Measurements from ENCODE around the gene TEX11. TPM values are rescaled to one million over a fixed set of nuclear protein-coding genes. Genes with fewer than 3 reads are reported as not detected.
"Not testable (repeated sequence)": the region's sequence is repeated elsewhere in the genome, so short reads cannot be mapped to it uniquely, and the experiment has no call there.

The TEX11 gene
- total RNA-seq, 2 donors from 2014 or later, result 2.6 TPM; not detected in 1

DNA sequence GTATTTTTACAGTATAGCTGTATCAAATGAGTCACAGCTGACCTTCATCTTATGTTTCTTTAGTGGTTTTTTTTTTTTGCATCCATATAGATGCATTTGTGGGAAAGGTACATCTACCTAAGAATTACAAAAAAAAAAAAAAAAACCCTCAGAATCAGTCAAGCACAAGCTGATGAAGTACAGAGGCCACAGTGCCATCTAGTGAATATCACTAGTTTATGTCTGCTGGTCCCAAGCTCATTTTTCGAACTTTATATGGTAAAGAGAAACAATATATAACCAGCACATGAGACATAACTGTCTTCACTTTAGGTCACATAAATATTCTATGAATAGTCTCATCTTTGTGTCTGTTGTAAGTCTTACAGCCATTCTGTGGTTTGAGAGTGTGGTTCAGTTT lies 243.8 kb downstream of the TEX11 start:
- H3K4me3 ChIP-seq, result no peak overlapping the region
- TF ChIP-seq POLR2A (IDR thresholded peaks at IDR 0.05), result no peak
- TF ChIP-seq, protein P1, sequence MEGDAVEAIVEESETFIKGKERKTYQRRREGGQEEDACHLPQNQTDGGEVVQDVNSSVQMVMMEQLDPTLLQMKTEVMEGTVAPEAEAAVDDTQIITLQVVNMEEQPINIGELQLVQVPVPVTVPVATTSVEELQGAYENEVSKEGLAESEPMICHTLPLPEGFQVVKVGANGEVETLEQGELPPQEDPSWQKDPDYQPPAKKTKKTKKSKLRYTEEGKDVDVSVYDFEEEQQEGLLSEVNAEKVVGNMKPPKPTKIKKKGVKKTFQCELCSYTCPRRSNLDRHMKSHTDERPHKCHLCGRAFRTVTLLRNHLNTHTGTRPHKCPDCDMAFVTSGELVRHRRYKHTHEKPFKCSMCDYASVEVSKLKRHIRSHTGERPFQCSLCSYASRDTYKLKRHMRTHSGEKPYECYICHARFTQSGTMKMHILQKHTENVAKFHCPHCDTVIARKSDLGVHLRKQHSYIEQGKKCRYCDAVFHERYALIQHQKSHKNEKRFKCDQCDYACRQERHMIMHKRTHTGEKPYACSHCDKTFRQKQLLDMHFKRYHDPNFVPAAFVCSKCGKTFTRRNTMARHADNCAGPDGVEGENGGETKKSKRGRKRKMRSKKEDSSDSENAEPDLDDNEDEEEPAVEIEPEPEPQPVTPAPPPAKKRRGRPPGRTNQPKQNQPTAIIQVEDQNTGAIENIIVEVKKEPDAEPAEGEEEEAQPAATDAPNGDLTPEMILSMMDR (IDR thresholded peaks at IDR 0.05), result peak in 1 of 4 experiments; percentile 30
- TF ChIP-seq POLR2AphosphoS5 (IDR thresholded peaks at IDR 0.05), result no peak
- 6% methylated on average over 1 of the region's 1 CpG for WGBS

DNA sequence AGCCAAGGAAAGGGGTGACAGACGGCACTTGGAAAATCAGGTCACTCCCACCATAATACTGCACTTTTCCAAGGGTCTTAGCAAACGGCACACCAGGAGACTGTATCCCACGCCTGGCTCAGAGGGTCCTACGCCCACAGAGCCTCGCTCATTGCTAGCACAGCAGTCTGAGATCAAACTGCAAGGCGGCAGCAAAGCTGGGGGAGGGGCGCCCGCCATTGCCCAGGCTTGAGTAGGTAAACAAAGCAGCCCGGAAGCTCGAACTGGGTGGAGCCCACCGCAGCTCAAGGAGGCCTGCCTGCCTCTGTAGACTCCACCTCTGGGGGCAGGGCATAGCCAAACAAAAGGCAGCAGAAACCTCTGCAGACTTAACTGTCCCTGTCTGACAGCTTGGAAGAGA lies 247.4 kb downstream of the TEX11 start:
- intact Hi-C loops (cut with DNase I), result loop anchor here (10.0 kb wide), 1 partner anchor 206 kb away; no protein-coding TSS in a partner anchor
- not testable (repeated sequence) for H3K27me3 ChIP-seq (replicated peaks; ENCODE audit: insufficient read depth); H3K4me1 ChIP-seq (replicated peaks); H3K27ac ChIP-seq; H3K4me3 ChIP-seq; H3K36me3 ChIP-seq; DNase-seq (ENCODE audit: low spot score); H3K9me3 ChIP-seq
- 50% methylated on average over 9 of the region's 11 CpGs for WGBS

More for the DNA sequence above, 243.8 kb downstream of the TEX11 start:
- Histone ChIP-seq H3K27ac (no peak overlapping the region), H3K36me3 (no peaks in the 10 kb centered on the region), H3K27me3 (replicated peaks; ENCODE audit: insufficient read depth) (no peaks in the 10 kb centered on the region), H3K4me1 (replicated peaks) (no peaks in the 10 kb centered on the region), H3K9me3 (no peaks in the 10 kb centered on the region)
- intact Hi-C loops (cut with DNase I), result loop anchor here (10.0 kb wide), 1 partner anchor 210 kb away; no protein-coding TSS in a partner anchor
- DNase-seq (ENCODE audit: low spot score), result no peak

DNA sequence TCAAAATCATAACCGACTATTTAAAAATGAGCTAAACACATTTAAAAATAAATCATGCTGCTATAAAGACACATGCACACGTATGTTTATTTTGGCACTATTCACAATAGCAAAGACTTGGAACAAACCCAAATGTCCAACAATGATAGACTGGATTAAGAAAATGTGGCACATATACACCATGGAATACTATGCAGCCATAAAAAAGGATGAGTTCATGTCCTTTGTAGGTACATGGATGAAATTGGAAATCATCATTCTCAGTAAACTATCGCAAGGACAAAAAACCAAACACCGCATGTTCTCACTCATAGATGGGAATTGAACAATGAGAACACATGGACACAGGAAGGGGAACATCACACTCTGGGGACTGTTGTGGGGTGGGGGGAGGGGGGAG lies 251.0 kb downstream of the TEX11 start:
- H3K9me3 ChIP-seq; intact Hi-C loops (cut with DNase I): not testable (repeated sequence)
- WGBS, result 69% methylated on average over 2 of the region's 4 CpGs

DNA sequence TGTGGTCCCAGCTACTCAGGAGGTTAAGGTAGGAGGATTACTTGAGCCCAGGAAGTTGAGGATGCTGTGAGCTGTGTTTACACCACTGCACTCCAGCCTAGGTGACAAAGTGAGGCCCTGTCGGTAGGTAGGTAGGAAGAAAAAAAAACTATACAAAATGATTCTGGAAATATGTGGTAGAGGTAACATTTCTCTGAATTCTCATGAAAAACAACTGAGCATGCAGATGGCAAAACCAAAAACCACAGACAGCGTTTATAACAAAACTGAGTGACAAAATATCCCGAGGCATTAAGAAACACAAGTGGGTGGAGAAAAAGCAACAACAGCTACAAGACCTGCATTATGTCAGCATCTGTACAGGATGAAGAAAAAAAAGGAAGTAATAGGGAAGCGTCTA lies 252.2 kb downstream of the TEX11 start:
- TF ChIP-seq POLR2AphosphoS5 (IDR thresholded peaks at IDR 0.05), result no peak
- TF ChIP-seq POLR2A (IDR thresholded peaks at IDR 0.05), result no peak
- TF ChIP-seq, protein P1 (IDR thresholded peaks at IDR 0.05), result no peak
- Histone ChIP-seq H3K27me3 (replicated peaks; ENCODE audit: insufficient read depth) (no peaks in the 10 kb centered on the region), H3K27ac (no peak overlapping the region), H3K4me1 (replicated peaks) (no peaks in the 10 kb centered on the region), H3K4me3 (no peak overlapping the region), H3K9me3 (no peaks in the 10 kb centered on the region), H3K36me3 (no peaks in the 10 kb centered on the region)
- 75% methylated on average over 4 of the region's 4 CpGs for WGBS
- intact Hi-C loops (cut with DNase I), result no loop called here
- DNase-seq (ENCODE audit: low spot score), result no peak

More for the DNA sequence above, 251.0 kb downstream of the TEX11 start:
- H3K27me3 ChIP-seq (replicated peaks; ENCODE audit: insufficient read depth); H3K4me3 ChIP-seq; H3K4me1 ChIP-seq (replicated peaks); DNase-seq (ENCODE audit: low spot score); H3K27ac ChIP-seq; H3K36me3 ChIP-seq: not testable (repeated sequence)

DNA sequence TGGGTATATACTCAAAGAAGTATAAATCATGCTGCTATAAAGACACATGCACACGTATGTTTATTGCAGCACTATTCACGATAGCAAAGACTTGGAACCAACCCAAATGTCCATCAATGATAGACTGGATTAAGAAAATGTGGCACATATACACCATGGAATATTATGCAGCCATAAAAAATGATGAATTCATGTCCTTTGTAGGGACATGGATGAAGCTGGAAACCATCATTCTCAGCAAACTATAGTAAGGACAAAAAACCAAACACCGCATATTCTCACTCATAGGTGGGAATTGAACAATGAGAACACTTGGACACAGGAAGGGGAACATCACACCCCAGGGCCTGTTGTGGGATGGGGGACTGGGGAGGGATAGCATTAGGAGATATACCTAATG lies 260.6 kb downstream of the TEX11 start:
- H3K27me3 ChIP-seq (replicated peaks; ENCODE audit: insufficient read depth); H3K4me3 ChIP-seq; DNase-seq (ENCODE audit: low spot score); H3K4me1 ChIP-seq (replicated peaks); intact Hi-C loops (cut with DNase I); H3K27ac ChIP-seq; H3K9me3 ChIP-seq; H3K36me3 ChIP-seq: not testable (repeated sequence)
- 94% methylated on average over 3 of the region's 3 CpGs for WGBS

DNA sequence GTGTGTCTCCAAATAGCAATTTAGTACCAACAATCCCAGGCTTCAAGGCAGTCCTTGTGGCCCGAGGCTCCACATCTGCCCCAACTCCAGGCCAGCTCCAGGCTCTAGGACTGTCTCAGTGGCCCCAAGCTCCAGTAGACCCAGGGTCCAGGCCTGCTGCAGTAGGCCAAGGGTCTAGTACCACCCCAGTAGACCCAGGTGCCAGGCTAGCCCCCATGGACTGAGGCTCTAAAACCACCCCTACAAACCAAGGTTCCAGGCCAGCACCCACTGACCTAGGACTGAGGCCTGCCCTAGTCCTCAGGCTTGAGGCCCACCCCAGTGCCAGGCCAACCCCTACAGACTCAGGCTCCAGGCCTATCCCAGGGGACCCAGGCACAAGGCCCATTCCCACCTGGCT lies 272.3 kb downstream of the TEX11 start:
- no peak for TF ChIP-seq POLR2AphosphoS5 (IDR thresholded peaks at IDR 0.05)
- TF ChIP-seq, protein P1 (IDR thresholded peaks at IDR 0.05), result no peak
- TF ChIP-seq POLR2A (IDR thresholded peaks at IDR 0.05), result no peak
- intact Hi-C loops (cut with DNase I), result no loop called here
- WGBS, result no CpG with 5 or more reads among the region's 1 CpG

More for the DNA sequence above, 272.3 kb downstream of the TEX11 start:
- no peak for DNase-seq (ENCODE audit: low spot score)
- no peaks in the 10 kb centered on the region for H3K27me3 ChIP-seq (replicated peaks; ENCODE audit: insufficient read depth)
- no peaks in the 10 kb centered on the region for H3K36me3 ChIP-seq
- H3K4me3 ChIP-seq, result no peak overlapping the region
- no peaks in the 10 kb centered on the region for H3K4me1 ChIP-seq (replicated peaks)
- H3K9me3 ChIP-seq, result no peaks in the 10 kb centered on the region
- H3K27ac ChIP-seq, result no peak overlapping the region
